Endothelial cell of umbilical vein (primary cell): ENCODE data around the gene STMN3. TPM values are rescaled to one million over a fixed set of nuclear protein-coding genes. Genes with fewer than 3 reads are reported as not detected.

Experiments
- BruUV-seq: library from RNA; stranded (reverse); fragments of 400-500 nt; replicated peaks from 2 replicates; lab custom pipeline; 2021; lab: Mats Ljungman, UMichigan
- CTCF ChIA-PET: fragments of 300-600, 350-600 bp; sonication (Branson Sonifier 250); formaldehyde crosslinking; loops from one replicate; lab custom pipeline; 2021; ENCODE audit warnings: antibody characterized with exemption, inconsistent platforms; lab: Charles Lee
- POLR2A ChIA-PET: fragments of 300-600, 350-600 bp; sonication (Branson Sonifier 250); formaldehyde crosslinking; loops from one replicate; lab custom pipeline; 2021; ENCODE audit warnings: antibody characterized with exemption, inconsistent platforms; lab: Charles Lee
- DNase-seq: peaks from one replicate; pipeline ENCODE4 v3.0.0-alpha.2; 2011; ENCODE audit warnings: low read depth, low spot score
- FAIRE-seq: peaks from 2 replicates; lab custom pipeline; 2011; peaks lifted over from hg19 to GRCh38; lab: Jason Lieb, UNC
- H2AFZ ChIP-seq: 2 replicates; pipeline ENCODE4 v1.6.0; 2012; ENCODE audit warnings: low read depth, low read length, control low read depth, inconsistent platforms
- H3K27ac ChIP-seq: 2 replicates; pipeline ENCODE4 v1.5.1; 2011; ENCODE audit warnings: low read depth, mild to moderate bottlenecking, control low read depth, low read length, moderate library complexity; ENCODE audit not compliant: insufficient read depth
- H3K27me3 ChIP-seq, 2 experiments: 2 replicates each; pipeline versions ENCODE4 v1.6.0 to v1.6.1; 2011; ENCODE audit warnings: low read length in 2 of 2, mixed read lengths in 1 of 2; ENCODE audit not compliant: control insufficient read depth in 2 of 2, insufficient read depth in 2 of 2
- H3K36me3 ChIP-seq, 2 experiments: 2 replicates in 1 of 2; 3 replicates in 1 of 2; pipeline ENCODE4 v1.5.1; 2011; ENCODE audit warnings: low read length in 2 of 2, mild to moderate bottlenecking in 1 of 2, moderate library complexity in 1 of 2; ENCODE audit not compliant: control insufficient read depth in 2 of 2, insufficient read depth in 2 of 2; ENCODE audit errors: extremely low read depth in 1 of 2
- H3K4me1 ChIP-seq: 3 replicates; pipeline ENCODE4 v1.5.1; 2011; ENCODE audit warnings: mild to moderate bottlenecking, low read length; ENCODE audit not compliant: control insufficient read depth, insufficient read depth; ENCODE audit errors: extremely low read depth
- H3K4me2 ChIP-seq: 2 replicates; pipeline ENCODE4 v1.6.1; 2011; ENCODE audit warnings: low read length, control low read depth, mixed read lengths; ENCODE audit not compliant: insufficient read depth
- H3K4me3 ChIP-seq, 3 experiments: fragments of 200-600 bp in 1 of 3; sonication (generic), shearing (Covaris generic) in 1 of 3; replicated peaks in 1 of 3; 2 replicates each; pipeline ENCODE4 v1.5.1; 2011 to 2016; ENCODE audit warnings: control low read depth in 3 of 3, low read length in 3 of 3, mild to moderate bottlenecking in 2 of 3, inconsistent platforms in 1 of 3, low read depth in 1 of 3, moderate library complexity in 1 of 3; ENCODE audit not compliant: insufficient read depth in 1 of 3
- H3K79me2 ChIP-seq: 2 replicates; pipeline ENCODE4 v1.6.0; 2012; ENCODE audit warnings: low read length, inconsistent platforms; ENCODE audit not compliant: control insufficient read depth, insufficient read depth
- H3K9ac ChIP-seq: replicated peaks from 2 replicates; pipeline ENCODE3; 2011; ENCODE audit warnings: low read length, control low read depth; ENCODE audit not compliant: insufficient read depth; ENCODE audit errors: extremely low read depth
- H3K9me1 ChIP-seq: replicated peaks from 3 replicates; pipeline ENCODE4 v1.6.0; 2011; ENCODE audit warnings: mild to moderate bottlenecking, low read length; ENCODE audit not compliant: control insufficient read depth, insufficient read depth; ENCODE audit errors: extremely low read depth
- H3K9me3 ChIP-seq: replicated peaks from 2 replicates; pipeline ENCODE4 v1.5.1; 2012; ENCODE audit warnings: low read length, inconsistent platforms; ENCODE audit not compliant: control insufficient read depth, insufficient read depth
- H4K20me1 ChIP-seq: replicated peaks from 2 replicates; pipeline ENCODE3; 2011; ENCODE audit warnings: mild to moderate bottlenecking, low read length; ENCODE audit not compliant: control insufficient read depth, insufficient read depth; ENCODE audit errors: extremely low read depth
- CTCF ChIP-seq, 2 donors: IDR thresholded peaks; 1 replicate in 1 of 2; 2 replicates in 1 of 2; pipeline ENCODE4 v1.5.1; 2011; ENCODE audit warnings: low read length in 2 of 2, mild to moderate bottlenecking in 2 of 2, moderate library complexity in 2 of 2, control low read depth in 1 of 2, inconsistent platforms in 1 of 2, low read depth in 1 of 2; ENCODE audit not compliant: insufficient read depth in 1 of 2; ENCODE audit errors: extremely low read depth in 1 of 2
- EZH2 ChIP-seq: IDR thresholded peaks from 2 replicates; pipeline ENCODE4 v1.6.1; 2012; ENCODE audit warnings: borderline replicate concordance, low read depth, mild to moderate bottlenecking, moderate library complexity, low read length, inconsistent platforms; ENCODE audit not compliant: severe bottlenecking
- FOS ChIP-seq: IDR thresholded peaks from 2 replicates; pipeline ENCODE4 v1.6.1; 2011; ENCODE audit warnings: mild to moderate bottlenecking, low read length, moderate library complexity, borderline replicate concordance; ENCODE audit not compliant: insufficient read depth
- GATA2 ChIP-seq: IDR thresholded peaks from 2 replicates; pipeline ENCODE4 v1.7.0; 2011; ENCODE audit warnings: low read depth, mild to moderate bottlenecking, moderate library complexity, mixed read lengths, low read length; ENCODE audit not compliant: insufficient read length, insufficient read depth
- JUN ChIP-seq: IDR thresholded peaks from 2 replicates; pipeline ENCODE4 v1.6.1; 2011; ENCODE audit warnings: borderline replicate concordance, low read depth; ENCODE audit not compliant: insufficient read length, insufficient read depth
- MYC ChIP-seq: IDR thresholded peaks from one replicate; pipeline ENCODE4 v1.6.1; 2011; ENCODE audit warnings: mild to moderate bottlenecking, low read depth, low read length
- POLR2A ChIP-seq: IDR thresholded peaks from 2 replicates; pipeline ENCODE4 v1.6.1; 2012; ENCODE audit warnings: low read depth, mild to moderate bottlenecking, control low read depth, low read length
- POLR2AphosphoS5 ChIP-seq: IDR thresholded peaks from 2 replicates; pipeline ENCODE4 v1.6.1; 2012; ENCODE audit warnings: low read depth, mild to moderate bottlenecking, control low read depth, low read length, moderate library complexity; ENCODE audit not compliant: insufficient read depth
- dilution Hi-C: fragments of 300-500 bp; cut with MboI; formaldehyde crosslinking; loops from one replicate; pipeline ENCODE4 v1.15.0; 2019; ENCODE audit warnings: low sequenced_read_pairs; ENCODE audit not compliant: extremely low pct_ligation_motif_present
- intact Hi-C: fragments of 100-400 bp; cut with micrococcal nuclease; formaldehyde crosslinking; loops from one replicate; pipeline ENCODE4 v1.10.0; 2022
- polyA plus RNA-seq, 4 experiments: library from polyadenylated mRNA; depleted of rRNA in 3 of 4; stranded (reverse) in 3 of 4; unstranded in 1 of 4; fragments of >200 nt; gene quantifications; 2 replicates each; pipeline versions ENCODE4 v1.2.1 to v1.2.3, GENCODE V29; 2011 to 2012; ENCODE audit warnings: missing spikeins in 1 of 4
- total RNA-seq: library from RNA; stranded (reverse); gene quantifications from 2 replicates; pipeline ENCODE4 v1.2.3, GENCODE V29; 2021
- TF ChIP-seq, protein P1 (sequence below): IDR thresholded peaks from 2 replicates; pipeline ENCODE4 v1.6.1; 2011; ENCODE audit not compliant: insufficient read depth, insufficient read length

STMN3 gene
- total and polyA plus RNA-seq, 2 donors (not counting 3 experiments of a cell fraction or from before 2014, with no cell fraction given) = 1.7 to 4.7 TPM

GRCh38 chr20:63693733-63694583, 40.7 kb upstream of the STMN3 start:
- FAIRE-seq = no peak

More at GRCh38 chr20:63693733-63694583, 40.7 kb upstream of the STMN3 start:
- Histone ChIP-seq H3K79me2 (no peaks in the 10 kb centered on the region), H3K9me3 (no peaks in the 10 kb centered on the region), H4K20me1 (no peaks in the 10 kb centered on the region), H3K27ac (no peak overlapping the region), H3K27me3 (no peaks in the 10 kb centered on the region), H3K4me2 (no peak overlapping the region), H3K4me1 (peaks cover 27% of the 10 kb centered on the region), H3K9me1 (no peaks in the 10 kb centered on the region), H2AFZ (no peak overlapping the region), H3K9ac (no peak overlapping the region), H3K36me3 (no peaks in the 10 kb centered on the region), H3K4me3 (no peak overlapping the region)
- TF ChIP-seq GATA2 (no peak), CTCF (IDR thresholded peaks at IDR 0.05; ENCODE audit: extremely low read depth in 1 of 2, insufficient read depth in 1 of 2, low read depth in 1 of 2, low read length in 2 of 2) (no peak), FOS (no peak), JUN (no peak), POLR2A (no peak), MYC (no peak), EZH2 (no peak), POLR2AphosphoS5 (no peak)
- TF ChIP-seq, protein P1, sequence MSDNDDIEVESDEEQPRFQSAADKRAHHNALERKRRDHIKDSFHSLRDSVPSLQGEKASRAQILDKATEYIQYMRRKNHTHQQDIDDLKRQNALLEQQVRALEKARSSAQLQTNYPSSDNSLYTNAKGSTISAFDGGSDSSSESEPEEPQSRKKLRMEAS = no peak
- intact Hi-C loops (no loop called here), dilution Hi-C loops (no loop called here)
- BruUV-seq = no TSS peak
- ChIA-PET POLR2A (no interaction called here), CTCF (no interaction called here)
- no peak for DNase-seq
